ENCODE data around the gene NAPA. TPM values are rescaled to one million over a fixed set of nuclear protein-coding genes. Genes with fewer than 3 reads are reported as not detected.

Gene NAPA
- total RNA-seq, 4 donors from 2014 or later, result 73.5 to 179 (median 90.9) TPM

DNA sequence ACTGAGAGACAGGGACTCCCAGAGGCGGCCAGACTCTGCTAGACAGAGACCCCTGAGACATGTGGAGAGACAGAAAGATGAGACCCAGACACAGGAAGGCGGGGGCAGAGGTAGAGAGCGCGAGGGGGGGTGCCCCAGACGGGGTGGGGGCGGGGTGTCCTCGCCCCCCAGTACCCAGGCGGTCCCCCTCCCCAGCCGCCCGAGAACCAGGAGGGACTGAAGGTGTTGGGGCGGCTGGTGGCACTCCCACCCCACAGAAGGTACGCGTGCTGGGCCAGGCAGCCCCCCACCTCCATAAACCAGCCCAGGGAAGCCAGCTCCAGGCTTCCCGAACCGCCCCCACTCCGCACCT is 43.5 kb downstream of the NAPA start:
- TF ChIP-seq, protein P1, sequence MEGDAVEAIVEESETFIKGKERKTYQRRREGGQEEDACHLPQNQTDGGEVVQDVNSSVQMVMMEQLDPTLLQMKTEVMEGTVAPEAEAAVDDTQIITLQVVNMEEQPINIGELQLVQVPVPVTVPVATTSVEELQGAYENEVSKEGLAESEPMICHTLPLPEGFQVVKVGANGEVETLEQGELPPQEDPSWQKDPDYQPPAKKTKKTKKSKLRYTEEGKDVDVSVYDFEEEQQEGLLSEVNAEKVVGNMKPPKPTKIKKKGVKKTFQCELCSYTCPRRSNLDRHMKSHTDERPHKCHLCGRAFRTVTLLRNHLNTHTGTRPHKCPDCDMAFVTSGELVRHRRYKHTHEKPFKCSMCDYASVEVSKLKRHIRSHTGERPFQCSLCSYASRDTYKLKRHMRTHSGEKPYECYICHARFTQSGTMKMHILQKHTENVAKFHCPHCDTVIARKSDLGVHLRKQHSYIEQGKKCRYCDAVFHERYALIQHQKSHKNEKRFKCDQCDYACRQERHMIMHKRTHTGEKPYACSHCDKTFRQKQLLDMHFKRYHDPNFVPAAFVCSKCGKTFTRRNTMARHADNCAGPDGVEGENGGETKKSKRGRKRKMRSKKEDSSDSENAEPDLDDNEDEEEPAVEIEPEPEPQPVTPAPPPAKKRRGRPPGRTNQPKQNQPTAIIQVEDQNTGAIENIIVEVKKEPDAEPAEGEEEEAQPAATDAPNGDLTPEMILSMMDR (IDR thresholded peaks at IDR 0.05; ENCODE audit: low read depth), result no peak

DNA sequence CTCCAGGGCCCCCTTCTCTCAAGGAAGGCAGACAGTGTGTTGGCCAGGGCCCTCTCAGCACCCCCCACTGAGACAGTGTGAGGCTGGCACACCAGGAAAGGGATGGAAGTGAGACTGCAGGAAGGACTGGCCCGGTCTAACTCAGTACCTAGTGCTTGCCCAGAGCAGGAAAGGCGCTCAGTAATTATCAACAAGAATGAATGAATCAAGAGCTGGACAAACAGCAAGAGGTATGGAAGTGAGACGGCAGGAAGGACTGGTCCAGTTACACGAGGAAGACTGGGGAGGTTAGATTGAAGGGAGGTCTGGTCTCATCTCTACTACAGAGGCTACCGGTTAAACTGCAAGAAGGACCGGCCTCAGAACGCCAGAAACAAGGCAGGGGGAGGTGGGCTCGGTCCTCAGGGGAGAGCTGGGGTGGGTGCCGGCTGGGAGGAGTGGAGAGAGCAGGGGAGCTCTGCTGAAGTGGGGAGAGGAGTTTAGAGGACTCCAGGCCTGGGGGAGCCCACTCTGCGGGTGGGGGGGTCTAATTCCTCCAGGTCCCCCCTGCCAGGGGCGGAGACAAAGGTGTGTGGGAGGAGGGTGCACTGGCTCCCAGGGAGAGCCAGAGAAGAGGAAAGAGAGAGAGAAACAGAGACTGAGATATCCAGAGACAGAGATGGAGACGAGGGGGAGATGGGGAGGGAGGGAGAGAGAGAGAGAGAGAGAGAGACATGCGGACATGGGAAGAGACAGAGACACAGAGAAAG is 44.2 kb downstream of the NAPA start:
- TF ChIP-seq, protein P1 (IDR thresholded peaks at IDR 0.05; ENCODE audit: low read depth), result no peak

DNA sequence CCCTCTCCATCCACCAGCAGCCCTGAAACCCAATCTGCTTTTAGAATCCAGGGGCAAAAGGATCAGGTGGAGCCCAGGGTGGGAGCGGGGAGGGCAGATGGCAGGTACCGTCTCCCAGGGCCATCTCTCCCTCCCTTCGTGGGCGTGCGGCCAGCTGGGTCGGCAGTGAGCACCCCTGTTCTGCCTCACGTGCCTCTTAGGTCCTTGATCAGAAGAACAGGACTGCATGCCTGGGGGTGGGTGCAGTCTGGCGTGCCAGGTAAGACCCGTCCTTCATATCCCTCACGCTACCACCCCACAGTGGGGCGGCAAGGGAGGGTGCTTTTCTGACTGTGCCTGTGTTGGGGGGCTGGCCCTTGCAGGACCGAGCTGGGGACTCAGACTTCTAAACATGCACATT is 45.1 kb downstream of the NAPA start:
- TF ChIP-seq, protein P1 (IDR thresholded peaks at IDR 0.05; ENCODE audit: low read depth), result no peak

DNA sequence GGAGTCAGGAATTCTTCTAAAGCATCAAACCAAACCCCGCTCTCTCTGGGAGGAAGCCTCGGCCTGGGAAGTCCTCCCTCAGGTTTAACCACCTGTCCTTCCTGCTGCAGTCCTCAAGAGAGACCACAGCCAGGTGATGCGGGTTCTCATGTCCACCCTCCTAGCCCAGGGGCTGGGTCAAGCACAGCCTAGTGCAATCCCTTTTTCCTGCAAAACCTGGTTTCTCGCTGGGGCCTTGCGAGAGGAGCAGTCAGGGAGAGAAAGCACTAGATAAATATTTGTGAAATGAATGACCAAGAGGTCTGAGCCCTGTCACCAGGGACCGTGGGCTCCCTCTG is 45.5 kb downstream of the NAPA start:
- TF ChIP-seq, protein P1 (IDR thresholded peaks at IDR 0.05; ENCODE audit: low read depth), result no peak

DNA sequence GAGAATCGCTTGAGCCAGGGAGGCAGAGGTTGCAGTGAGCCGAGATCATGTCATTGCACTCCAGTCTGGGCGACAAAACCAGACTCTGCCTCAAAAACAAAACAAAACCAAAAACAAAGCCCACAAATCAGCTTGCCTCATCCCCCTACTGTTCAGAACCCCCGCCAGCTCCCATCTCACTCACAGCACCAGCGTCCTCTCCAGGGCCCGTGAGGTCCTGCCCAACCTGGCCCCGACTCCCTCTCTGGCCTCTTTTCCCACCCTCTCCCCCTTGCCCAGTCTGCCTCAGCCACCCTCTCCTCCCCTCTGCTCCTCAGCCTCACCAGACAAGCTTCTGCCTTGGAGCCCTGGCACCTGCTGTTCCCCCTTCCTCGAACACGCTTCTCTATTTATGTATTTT is 46.9 kb downstream of the NAPA start:
- TF ChIP-seq, protein P1 (IDR thresholded peaks at IDR 0.05; ENCODE audit: low read depth), result no peak

DNA sequence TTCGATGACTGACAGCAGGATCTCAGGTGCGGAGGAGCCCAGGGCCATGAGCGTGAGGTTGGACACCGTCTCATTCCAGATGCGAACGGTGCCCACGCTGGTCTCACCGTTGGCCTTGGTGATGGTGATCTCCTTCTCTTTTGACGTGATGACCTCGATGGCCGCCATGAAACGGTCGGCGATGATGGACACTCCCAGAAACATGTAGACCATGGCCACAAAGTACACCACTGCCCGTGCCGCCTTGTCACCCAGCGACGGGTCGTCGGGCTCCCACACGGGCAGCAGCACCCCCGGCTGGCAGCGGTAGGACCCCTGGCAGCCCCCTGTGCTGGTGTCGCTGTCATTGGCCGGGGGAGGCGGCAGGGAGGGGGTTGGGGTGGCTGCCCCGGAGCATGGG is 48.9 kb downstream of the NAPA start:
- TF ChIP-seq, protein P1 (IDR thresholded peaks at IDR 0.05; ENCODE audit: low read depth), result no peak

DNA sequence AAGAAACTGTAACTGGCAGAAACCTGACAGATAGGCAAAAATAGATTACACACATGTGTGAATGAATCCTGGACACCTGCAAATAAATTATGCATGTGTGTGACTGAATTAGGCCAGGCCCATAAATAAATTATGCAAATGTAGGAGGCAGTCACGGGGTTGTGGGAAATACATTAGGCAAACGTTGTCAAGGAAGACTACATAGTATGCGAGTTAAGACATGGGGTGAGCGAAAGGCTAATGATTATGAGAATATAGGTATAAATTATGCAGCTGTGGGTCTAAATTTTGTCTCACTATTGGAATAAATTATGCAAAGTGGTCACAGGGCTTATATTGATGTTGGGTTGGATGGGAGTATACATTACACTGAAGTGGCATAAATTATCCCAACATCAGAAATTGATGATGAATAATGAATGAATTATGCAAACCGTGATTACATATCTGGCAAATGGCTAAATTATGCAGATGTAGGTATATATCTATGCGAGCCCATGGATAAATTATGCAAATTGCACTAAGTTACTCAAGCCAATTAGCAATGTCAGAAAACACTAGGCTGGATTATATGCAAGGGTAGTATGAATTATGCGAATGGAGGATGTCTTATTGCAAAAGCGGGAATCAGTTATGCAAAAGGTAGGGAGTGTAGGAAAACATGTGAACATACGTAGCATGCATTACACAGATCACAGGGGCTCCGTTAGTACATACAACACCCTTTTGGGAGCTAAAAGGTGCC is 50.0 kb downstream of the NAPA start:
- TF ChIP-seq, protein P1 (IDR thresholded peaks at IDR 0.05; ENCODE audit: low read depth), result no peak

Measured in subcutaneous adipose tissue (tissue), 4 donors.